ENCODE measurements around the gene NSRP1. TPM values are rescaled to one million over a fixed set of nuclear protein-coding genes. Genes with fewer than 3 reads are reported as not detected.

NSRP1 gene
- total and polyA plus RNA-seq, 2 of the 13 experiments (the other 11 are each of a cell fraction or from before 2014, with no cell fraction given), result 7.0 to 14.3 TPM

DNA sequence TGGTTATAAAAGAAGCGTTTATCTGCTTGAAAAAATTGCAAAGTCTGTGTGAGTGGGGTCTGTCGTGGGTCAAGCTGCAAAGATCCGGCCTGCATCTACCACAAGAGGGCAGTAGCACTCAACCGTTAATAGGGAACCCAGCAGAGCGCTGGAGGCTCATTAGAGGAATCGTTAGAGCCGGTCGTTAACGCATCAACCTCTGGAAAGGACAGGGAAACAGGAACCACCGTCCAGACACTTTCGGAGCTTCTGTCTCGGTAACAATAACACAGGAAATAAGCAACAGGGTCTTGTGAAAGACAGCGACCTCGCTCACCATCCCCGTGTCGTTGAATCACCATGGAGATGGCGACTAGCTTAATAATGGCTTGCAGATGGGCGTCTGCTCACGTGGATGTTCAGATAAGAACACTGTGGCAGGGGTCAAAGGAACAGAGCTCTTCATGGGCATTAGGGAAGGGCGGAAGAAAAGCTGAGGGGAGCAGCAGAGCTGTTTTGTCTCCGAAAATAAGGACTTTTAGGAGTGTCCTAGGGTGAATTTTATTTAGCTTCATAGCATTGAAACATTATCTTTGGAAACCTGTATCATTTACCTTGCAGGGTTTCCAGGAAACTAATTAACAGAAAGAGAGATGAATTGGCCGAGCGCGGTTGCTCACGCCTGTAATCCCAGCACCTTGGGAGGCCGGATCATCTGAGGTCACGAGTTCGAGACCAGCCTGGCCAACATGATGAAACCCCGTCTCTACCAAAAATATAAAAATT is 11.9 kb upstream of the NSRP1 start (continued):
- TF ChIP-seq, protein P1, sequence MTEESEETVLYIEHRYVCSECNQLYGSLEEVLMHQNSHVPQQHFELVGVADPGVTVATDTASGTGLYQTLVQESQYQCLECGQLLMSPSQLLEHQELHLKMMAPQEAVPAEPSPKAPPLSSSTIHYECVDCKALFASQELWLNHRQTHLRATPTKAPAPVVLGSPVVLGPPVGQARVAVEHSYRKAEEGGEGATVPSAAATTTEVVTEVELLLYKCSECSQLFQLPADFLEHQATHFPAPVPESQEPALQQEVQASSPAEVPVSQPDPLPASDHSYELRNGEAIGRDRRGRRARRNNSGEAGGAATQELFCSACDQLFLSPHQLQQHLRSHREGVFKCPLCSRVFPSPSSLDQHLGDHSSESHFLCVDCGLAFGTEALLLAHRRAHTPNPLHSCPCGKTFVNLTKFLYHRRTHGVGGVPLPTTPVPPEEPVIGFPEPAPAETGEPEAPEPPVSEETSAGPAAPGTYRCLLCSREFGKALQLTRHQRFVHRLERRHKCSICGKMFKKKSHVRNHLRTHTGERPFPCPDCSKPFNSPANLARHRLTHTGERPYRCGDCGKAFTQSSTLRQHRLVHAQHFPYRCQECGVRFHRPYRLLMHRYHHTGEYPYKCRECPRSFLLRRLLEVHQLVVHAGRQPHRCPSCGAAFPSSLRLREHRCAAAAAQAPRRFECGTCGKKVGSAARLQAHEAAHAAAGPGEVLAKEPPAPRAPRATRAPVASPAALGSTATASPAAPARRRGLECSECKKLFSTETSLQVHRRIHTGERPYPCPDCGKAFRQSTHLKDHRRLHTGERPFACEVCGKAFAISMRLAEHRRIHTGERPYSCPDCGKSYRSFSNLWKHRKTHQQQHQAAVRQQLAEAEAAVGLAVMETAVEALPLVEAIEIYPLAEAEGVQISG (CRISPR knock-in tag; IDR thresholded peaks at IDR 0.05), result peak; percentile 71
- TF ChIP-seq NR2F2 (IDR thresholded peaks at IDR 0.05; ENCODE audit: borderline replicate concordance, low read depth) (0 out of 2 replicates have a peak, but pooled peaks have one; percentile 33), ZNF441 (CRISPR knock-in tag; IDR thresholded peaks at IDR 0.05; ENCODE audit: borderline replicate concordance) (no peak), RNF2 (conservative IDR thresholded peaks at IDR 0.05; ENCODE audit: low read depth) (no peak), ZNF432 (CRISPR knock-in tag; IDR thresholded peaks at IDR 0.05; ENCODE audit: borderline replicate concordance) (no peak), ZNF24 (IDR thresholded peaks at IDR 0.05) (no peak), ZNF7 (CRISPR knock-in tag; IDR thresholded peaks at IDR 0.05) (no peak), TBP (CRISPR knock-in tag; IDR thresholded peaks at IDR 0.05) (no peak), ZBTB3 (CRISPR knock-in tag; IDR thresholded peaks at IDR 0.05; ENCODE audit: borderline replicate concordance, low read depth) (no peak)
- TF ChIP-seq, protein P2, sequence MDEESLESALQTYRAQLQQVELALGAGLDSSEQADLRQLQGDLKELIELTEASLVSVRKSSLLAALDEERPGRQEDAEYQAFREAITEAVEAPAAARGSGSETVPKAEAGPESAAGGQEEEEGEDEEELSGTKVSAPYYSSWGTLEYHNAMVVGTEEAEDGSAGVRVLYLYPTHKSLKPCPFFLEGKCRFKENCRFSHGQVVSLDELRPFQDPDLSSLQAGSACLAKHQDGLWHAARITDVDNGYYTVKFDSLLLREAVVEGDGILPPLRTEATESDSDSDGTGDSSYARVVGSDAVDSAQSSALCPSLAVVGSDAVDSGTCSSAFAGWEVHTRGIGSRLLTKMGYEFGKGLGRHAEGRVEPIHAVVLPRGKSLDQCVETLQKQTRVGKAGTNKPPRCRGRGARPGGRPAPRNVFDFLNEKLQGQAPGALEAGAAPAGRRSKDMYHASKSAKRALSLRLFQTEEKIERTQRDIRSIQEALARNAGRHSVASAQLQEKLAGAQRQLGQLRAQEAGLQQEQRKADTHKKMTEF (CRISPR knock-in tag; IDR thresholded peaks at IDR 0.05), result peak; percentile 57; the same call in 1 of the 2 replicates
- TF ChIP-seq, protein P3, sequence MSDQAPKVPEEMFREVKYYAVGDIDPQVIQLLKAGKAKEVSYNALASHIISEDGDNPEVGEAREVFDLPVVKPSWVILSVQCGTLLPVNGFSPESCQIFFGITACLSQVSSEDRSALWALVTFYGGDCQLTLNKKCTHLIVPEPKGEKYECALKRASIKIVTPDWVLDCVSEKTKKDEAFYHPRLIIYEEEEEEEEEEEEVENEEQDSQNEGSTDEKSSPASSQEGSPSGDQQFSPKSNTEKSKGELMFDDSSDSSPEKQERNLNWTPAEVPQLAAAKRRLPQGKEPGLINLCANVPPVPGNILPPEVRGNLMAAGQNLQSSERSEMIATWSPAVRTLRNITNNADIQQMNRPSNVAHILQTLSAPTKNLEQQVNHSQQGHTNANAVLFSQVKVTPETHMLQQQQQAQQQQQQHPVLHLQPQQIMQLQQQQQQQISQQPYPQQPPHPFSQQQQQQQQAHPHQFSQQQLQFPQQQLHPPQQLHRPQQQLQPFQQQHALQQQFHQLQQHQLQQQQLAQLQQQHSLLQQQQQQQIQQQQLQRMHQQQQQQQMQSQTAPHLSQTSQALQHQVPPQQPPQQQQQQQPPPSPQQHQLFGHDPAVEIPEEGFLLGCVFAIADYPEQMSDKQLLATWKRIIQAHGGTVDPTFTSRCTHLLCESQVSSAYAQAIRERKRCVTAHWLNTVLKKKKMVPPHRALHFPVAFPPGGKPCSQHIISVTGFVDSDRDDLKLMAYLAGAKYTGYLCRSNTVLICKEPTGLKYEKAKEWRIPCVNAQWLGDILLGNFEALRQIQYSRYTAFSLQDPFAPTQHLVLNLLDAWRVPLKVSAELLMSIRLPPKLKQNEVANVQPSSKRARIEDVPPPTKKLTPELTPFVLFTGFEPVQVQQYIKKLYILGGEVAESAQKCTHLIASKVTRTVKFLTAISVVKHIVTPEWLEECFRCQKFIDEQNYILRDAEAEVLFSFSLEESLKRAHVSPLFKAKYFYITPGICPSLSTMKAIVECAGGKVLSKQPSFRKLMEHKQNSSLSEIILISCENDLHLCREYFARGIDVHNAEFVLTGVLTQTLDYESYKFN (CRISPR knock-in tag; conservative IDR thresholded peaks at IDR 0.05), result 0 out of 2 replicates have a peak, but pooled peaks have one; percentile 20
- TF ChIP-seq, protein P4, sequence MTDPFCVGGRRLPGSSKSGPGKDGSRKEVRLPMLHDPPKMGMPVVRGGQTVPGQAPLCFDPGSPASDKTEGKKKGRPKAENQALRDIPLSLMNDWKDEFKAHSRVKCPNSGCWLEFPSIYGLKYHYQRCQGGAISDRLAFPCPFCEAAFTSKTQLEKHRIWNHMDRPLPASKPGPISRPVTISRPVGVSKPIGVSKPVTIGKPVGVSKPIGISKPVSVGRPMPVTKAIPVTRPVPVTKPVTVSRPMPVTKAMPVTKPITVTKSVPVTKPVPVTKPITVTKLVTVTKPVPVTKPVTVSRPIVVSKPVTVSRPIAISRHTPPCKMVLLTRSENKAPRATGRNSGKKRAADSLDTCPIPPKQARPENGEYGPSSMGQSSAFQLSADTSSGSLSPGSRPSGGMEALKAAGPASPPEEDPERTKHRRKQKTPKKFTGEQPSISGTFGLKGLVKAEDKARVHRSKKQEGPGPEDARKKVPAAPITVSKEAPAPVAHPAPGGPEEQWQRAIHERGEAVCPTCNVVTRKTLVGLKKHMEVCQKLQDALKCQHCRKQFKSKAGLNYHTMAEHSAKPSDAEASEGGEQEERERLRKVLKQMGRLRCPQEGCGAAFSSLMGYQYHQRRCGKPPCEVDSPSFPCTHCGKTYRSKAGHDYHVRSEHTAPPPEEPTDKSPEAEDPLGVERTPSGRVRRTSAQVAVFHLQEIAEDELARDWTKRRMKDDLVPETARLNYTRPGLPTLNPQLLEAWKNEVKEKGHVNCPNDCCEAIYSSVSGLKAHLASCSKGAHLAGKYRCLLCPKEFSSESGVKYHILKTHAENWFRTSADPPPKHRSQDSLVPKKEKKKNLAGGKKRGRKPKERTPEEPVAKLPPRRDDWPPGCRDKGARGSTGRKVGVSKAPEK (CRISPR knock-in tag; IDR thresholded peaks at IDR 0.05; ENCODE audit: borderline replicate concordance), result no peak
- TF ChIP-seq, protein P5, sequence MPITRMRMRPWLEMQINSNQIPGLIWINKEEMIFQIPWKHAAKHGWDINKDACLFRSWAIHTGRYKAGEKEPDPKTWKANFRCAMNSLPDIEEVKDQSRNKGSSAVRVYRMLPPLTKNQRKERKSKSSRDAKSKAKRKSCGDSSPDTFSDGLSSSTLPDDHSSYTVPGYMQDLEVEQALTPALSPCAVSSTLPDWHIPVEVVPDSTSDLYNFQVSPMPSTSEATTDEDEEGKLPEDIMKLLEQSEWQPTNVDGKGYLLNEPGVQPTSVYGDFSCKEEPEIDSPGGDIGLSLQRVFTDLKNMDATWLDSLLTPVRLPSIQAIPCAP (CRISPR knock-in tag; IDR thresholded peaks at IDR 0.05; ENCODE audit: low read depth), result 0 out of 2 replicates have a peak, but pooled peaks have one; percentile 50
- TF ChIP-seq, protein P6, sequence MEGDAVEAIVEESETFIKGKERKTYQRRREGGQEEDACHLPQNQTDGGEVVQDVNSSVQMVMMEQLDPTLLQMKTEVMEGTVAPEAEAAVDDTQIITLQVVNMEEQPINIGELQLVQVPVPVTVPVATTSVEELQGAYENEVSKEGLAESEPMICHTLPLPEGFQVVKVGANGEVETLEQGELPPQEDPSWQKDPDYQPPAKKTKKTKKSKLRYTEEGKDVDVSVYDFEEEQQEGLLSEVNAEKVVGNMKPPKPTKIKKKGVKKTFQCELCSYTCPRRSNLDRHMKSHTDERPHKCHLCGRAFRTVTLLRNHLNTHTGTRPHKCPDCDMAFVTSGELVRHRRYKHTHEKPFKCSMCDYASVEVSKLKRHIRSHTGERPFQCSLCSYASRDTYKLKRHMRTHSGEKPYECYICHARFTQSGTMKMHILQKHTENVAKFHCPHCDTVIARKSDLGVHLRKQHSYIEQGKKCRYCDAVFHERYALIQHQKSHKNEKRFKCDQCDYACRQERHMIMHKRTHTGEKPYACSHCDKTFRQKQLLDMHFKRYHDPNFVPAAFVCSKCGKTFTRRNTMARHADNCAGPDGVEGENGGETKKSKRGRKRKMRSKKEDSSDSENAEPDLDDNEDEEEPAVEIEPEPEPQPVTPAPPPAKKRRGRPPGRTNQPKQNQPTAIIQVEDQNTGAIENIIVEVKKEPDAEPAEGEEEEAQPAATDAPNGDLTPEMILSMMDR (CRISPR knock-in tag; IDR thresholded peaks at IDR 0.05), result peak; percentile 94

Data from HepG2 (cell line).